SK-N-MC (cell line): ENCODE data around the gene HSD17B10.

Source experiments
- DNase-seq: peaks from one replicate; pipeline ENCODE4 v3.0.0-alpha.2; 2011; ENCODE audit warnings: low read depth, low spot score
- H3K27ac ChIP-seq: fragments of 200-600 bp; sonication (generic); 2 replicates; pipeline ENCODE4 v1.5.1; 2016; ENCODE audit warnings: mixed run types
- H3K36me3 ChIP-seq: fragments of 200-600 bp; sonication (generic); 2 replicates; pipeline ENCODE4 v1.6.1; 2017; ENCODE audit warnings: antibody characterized with exemption, low read length, mixed read lengths; ENCODE audit not compliant: insufficient read depth
- H3K4me3 ChIP-seq: fragments of 200-600 bp; sonication (generic); 2 replicates; pipeline ENCODE4 v1.5.1; 2016
- H3K9ac ChIP-seq: fragments of 200-600 bp; sonication (generic); 2 replicates; pipeline ENCODE4 v1.8.0; 2017; ENCODE audit warnings: mixed run types, mixed read lengths; ENCODE audit not compliant: insufficient read length
- H3K9me3 ChIP-seq: fragments of 200-600 bp; sonication (generic); 2 replicates; pipeline ENCODE4 v1.6.1; 2017; ENCODE audit warnings: low read depth, mild to moderate bottlenecking, antibody characterized with exemption, low read length, moderate library complexity, mixed read lengths
- EZH2 ChIP-seq: fragments of 200-600 bp; sonication (generic); IDR thresholded peaks from one replicate; pipeline ENCODE4 v1.6.1; 2017; ENCODE audit warnings: antibody characterized with exemption
- FOXP2 ChIP-seq: optimal IDR thresholded peaks from 2 replicates; pipeline ENCODE3; 2011; ENCODE audit warnings: mild to moderate bottlenecking, moderate library complexity; ENCODE audit not compliant: insufficient read depth; ENCODE audit errors: extremely low read length, control extremely low read depth
- POLR2AphosphoS5 ChIP-seq: IDR thresholded peaks from 2 replicates; pipeline ENCODE4 v1.6.1; 2012; ENCODE audit warnings: mild to moderate bottlenecking, low read depth, low read length, borderline replicate concordance

The HSD17B10 gene

DNA sequence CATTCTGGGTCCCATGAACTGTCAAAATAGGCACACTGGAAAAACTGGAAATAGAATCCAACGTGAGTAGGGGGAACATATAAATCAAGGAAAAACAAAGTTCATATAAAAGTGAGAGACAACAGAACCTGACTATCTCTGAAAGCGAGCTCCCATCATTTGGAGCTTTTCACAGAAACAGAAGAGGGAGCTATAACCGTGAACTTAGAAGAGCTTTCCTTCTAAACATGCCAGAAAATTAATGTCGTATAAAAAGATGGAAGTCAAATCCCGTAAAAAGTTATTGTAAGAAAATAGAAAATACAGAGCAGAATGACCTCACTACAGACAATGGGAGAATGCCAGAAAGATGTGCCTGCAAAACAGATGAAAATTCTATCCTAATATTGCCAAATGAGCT is 23.9 kb upstream of the HSD17B10 start:
- Histone ChIP-seq H3K36me3 (no peaks in the 10 kb centered on the region), H3K9me3 (no peaks in the 10 kb centered on the region), H3K9ac (no peak overlapping the region), H3K4me3 (no peak overlapping the region), H3K27ac (no peak overlapping the region)
- TF ChIP-seq EZH2 (no peak), POLR2AphosphoS5 (no peak), FOXP2 (no peak)
- no peak for DNase-seq

DNA sequence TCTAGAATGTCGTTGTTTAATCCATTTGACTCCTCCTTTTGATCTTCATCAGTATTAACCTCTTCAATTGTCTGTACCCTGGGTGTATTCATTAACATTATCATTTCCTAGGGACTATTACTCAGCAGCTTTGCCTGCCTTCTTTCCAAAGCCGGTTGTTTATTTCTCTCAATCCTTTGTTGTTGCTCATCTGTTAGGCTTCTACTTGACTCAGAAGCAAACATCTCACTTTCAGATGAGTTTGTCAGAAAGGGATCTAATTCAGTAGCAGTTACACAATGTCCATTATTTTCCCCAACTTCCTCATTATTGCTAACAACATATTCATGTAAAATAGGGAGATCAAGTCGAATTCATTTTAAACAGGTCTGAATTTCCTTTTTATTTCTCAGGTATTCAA is 22.1 kb upstream of the HSD17B10 start:
- H3K9ac ChIP-seq = no peak overlapping the region
- H3K9me3 ChIP-seq = no peaks in the 10 kb centered on the region
- TF ChIP-seq EZH2 (no peak), FOXP2 (no peak), POLR2AphosphoS5 (no peak)
- no peak for DNase-seq
- H3K27ac ChIP-seq = no peak overlapping the region
- no peaks in the 10 kb centered on the region for H3K36me3 ChIP-seq
- H3K4me3 ChIP-seq = no peak overlapping the region

DNA sequence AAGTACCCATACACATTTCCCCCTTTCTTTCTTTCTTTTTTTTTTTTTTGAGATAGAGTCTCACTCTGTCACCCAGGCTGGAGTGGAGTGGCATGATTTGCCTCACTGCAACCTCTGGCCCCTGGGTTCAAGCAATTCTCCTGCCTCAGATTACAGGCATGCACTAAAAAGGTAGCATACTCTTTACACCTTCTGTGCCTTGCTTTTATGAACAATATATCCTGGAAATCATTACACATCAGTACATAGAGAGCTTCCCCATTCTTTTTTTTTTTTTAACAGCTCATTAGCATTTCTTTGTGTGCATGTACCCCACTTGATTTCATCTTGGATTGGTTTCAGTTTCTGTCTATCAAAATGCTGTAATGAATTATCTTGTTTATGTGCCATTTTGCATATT is 18.6 kb upstream of the HSD17B10 start:
- DNase-seq = no peak
- no peaks in the 10 kb centered on the region for H3K9me3 ChIP-seq
- no peak overlapping the region for H3K9ac ChIP-seq
- TF ChIP-seq EZH2 (no peak), POLR2AphosphoS5 (no peak), FOXP2 (no peak)
- H3K4me3 ChIP-seq = no peak overlapping the region
- no peaks in the 10 kb centered on the region for H3K36me3 ChIP-seq
- H3K27ac ChIP-seq = no peak overlapping the region

DNA sequence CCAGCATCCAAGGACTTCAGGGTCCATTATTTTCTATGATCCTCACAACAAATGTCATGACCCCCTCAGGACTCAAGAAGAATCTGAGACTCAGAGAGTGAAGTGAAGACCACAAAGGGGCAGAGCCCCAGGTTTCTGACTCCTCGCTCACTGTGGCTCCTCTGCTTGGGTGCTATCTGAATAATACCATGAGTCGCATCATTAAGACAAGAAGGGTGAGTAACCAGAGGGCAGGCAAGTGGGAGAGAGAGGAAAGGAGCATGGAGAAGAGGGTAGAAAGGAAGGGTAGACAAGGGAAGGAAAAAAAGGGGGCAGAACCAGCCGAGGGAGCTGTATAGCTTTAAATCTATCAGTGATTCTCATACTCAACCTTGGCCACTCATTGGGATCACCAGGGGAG is 15.5 kb upstream of the HSD17B10 start:
- H3K36me3 ChIP-seq = no peaks in the 10 kb centered on the region

DNA sequence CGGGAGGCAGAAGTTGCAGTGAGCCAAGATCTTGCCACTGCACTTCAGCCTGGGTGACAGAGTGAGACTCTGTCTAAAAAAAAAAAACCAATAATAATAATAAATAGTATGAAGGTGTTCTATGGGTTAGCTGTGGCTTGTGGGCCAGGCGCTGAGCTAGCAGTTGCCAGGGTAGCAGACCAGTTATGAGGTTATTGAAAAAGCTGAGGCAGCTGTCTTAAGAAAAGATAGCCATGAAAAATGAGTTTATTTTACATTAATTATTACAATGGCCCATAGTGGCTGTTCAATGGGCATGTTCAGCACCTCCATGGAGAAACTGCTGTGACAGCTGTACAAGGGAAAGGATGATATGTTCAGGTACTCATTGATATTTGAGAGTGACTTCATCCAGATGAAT is 13.3 kb upstream of the HSD17B10 start:
- H3K27ac ChIP-seq = no peak overlapping the region
- no peak for DNase-seq
- H3K36me3 ChIP-seq = no peaks in the 10 kb centered on the region
- H3K9ac ChIP-seq = no peak overlapping the region
- H3K4me3 ChIP-seq = no peak overlapping the region
- H3K9me3 ChIP-seq = no peaks in the 10 kb centered on the region
- no peak for TF ChIP-seq POLR2AphosphoS5
- TF ChIP-seq EZH2 = no peak

More for the DNA sequence above, 15.5 kb upstream of the HSD17B10 start:
- DNase-seq = no peak
- Histone ChIP-seq H3K27ac (no peak overlapping the region), H3K9me3 (no peaks in the 10 kb centered on the region), H3K9ac (no peak overlapping the region), H3K4me3 (no peak overlapping the region)
- TF ChIP-seq POLR2AphosphoS5 (no peak), FOXP2 (no peak), EZH2 (no peak)

DNA sequence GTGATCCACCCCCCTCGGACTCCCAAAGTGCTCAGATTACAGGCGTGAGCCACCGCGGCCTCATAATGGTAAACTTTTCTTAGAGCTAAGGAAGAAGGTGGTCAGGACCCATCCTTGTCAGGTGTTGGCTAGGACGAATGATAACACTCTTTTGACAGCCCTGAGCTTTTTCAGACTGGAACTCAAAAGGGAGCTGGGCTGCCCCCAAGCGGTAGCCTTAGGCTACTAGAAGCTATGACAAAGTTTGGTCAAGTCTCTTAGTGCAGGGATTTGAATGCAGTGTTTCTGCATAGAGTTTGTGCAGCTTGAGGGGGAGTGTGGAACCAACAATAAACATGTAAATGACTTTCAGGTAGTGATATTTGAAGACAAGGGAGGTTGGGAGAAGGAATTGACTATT is 11.8 kb upstream of the HSD17B10 start:
- H3K27ac ChIP-seq = no peak overlapping the region
- no peaks in the 10 kb centered on the region for H3K9me3 ChIP-seq
- no peaks in the 10 kb centered on the region for H3K36me3 ChIP-seq
- H3K9ac ChIP-seq = no peak overlapping the region
- no peak for TF ChIP-seq EZH2
- no peak for TF ChIP-seq POLR2AphosphoS5
- TF ChIP-seq FOXP2 = no peak
- no peak overlapping the region for H3K4me3 ChIP-seq
- no peak for DNase-seq

DNA sequence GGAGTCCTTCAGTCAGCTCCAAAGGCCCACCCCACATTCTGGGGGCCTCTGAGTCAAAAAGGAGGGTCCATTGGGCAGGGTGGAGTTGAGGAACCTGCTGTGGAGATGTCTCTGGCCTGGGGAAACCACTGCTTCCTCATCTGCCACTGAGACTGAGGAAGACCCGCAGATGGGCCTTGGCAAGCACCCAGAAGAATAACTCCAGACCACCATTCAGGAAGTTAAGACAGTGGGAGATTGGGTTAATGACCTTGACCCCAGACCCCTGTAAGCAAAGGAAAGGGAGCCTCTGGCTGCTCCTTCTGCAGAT is 8.1 kb upstream of the HSD17B10 start:
- TF ChIP-seq FOXP2 (no peak), EZH2 (no peak), POLR2AphosphoS5 (no peak)
- Histone ChIP-seq H3K36me3 (no peaks in the 10 kb centered on the region), H3K4me3 (no peak overlapping the region), H3K9ac (no peak overlapping the region), H3K9me3 (no peaks in the 10 kb centered on the region), H3K27ac (no peak overlapping the region)
- no peak for DNase-seq

DNA sequence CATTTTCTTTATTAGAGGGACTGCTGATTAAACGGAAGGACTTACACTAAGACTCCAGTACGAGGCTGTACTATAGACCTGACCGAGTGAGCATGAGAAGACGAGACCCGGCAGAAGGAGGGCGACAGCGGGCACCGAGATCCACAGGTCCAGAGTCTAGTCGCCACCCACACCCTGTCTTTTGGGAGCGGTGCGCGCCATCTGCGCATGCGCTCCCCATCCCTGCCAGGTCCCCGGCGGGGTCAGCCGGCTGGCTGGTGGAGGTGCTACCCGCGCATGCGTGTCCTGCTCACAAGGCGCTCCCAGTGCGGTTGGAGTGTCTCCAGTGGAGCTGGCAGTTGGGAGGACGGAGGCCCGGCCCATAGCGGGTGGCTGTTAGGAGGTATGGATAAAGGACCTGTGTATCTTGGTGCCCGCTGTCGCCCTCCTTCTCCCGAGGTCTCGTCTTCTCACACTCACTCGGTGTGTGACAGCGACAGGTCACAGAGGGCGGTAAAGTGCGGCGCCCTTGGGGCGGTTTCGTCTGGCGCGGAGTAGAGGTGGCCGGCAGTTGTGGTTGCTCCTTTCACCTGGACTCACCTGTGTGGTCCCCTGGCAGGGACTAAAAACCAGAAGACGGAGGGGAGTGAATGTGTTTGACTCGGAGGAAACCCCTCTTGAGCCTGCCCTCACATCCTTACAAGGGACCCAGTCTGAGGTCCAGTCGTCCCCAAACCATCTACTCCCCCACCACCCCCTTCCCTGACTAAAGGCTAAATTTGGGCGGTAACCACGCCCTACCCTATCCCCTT is 7.6 kb upstream of the HSD17B10 start:
- Histone ChIP-seq H3K4me3 (no peak overlapping the region), H3K9ac (no peak overlapping the region), H3K9me3 (no peaks in the 10 kb centered on the region), H3K36me3 (no peaks in the 10 kb centered on the region), H3K27ac (no peak overlapping the region)
- no peak for DNase-seq
- TF ChIP-seq EZH2 = no peak
- TF ChIP-seq FOXP2 = no peak
- no peak for TF ChIP-seq POLR2AphosphoS5

DNA sequence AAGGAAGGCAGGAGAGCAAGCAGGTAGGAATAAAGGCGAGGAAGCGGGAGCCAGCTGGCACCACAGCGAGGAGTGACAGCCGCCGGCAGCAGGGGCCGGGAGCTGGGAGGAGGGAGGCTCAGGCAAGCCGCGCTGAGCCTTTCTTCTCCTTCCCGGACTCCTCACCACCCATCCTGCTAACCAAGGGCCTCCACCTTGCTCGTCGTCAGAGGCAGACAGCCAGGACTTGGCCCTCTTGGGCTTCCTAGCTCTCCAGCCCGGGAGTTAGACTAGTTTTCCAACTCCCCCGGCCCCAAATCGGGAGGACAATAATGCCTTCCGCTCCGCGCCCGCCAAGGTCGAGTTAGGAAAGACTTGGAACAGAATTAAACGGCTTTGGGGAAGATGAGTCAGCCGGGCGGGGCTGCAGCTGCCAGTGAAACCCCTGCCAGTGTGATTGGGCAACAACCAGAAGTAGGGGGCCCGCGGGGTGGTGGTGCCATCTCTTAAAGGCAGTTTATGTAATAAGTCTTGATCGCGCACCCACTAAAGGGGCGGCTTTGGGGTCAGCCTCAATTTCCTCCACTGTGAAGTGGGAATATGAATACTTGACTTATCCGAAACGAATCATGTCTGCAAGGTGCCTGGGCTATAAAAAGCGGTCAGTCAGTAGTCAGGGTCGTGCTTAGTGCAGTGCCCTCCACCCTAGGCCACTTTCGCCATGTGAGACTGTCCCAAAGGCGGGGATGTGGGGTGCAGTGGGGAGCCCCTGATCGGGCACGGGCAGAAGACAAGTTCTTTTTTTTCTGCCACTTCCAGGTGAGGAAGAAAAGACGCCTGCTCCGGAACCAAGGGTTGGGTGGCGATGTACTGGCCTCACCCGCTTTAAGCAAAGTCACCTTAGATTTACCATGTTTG is 6.7 kb upstream of the HSD17B10 start:
- H3K27ac ChIP-seq = no peak overlapping the region
- H3K9ac ChIP-seq = no peak overlapping the region
- no peak for TF ChIP-seq EZH2

More for the DNA sequence above, 6.7 kb upstream of the HSD17B10 start:
- DNase-seq = no peak
- Histone ChIP-seq H3K4me3 (no peak overlapping the region; the same call in 1 of the 2 replicates), H3K36me3 (no peaks in the 10 kb centered on the region), H3K9me3 (no peaks in the 10 kb centered on the region)
